T-helper 2 cell treated with Interferon-gamma antibody and Interleukin-4, amounts not matched to agents 5 μg/mL and 100 μg/mL, for 36 hours (primary cell): ENCODE measurements around the gene GGNBP2.

Experiments
- DNase-seq: peaks from one replicate; pipeline ENCODE4 v3.0.0; 2021; ENCODE audit warnings: low spot score
- H3K27ac Mint-ChIP-seq: one replicate; pipeline ENCODE4 v1.8.0; 2021; ENCODE audit warnings: mild to moderate bottlenecking, mixed read lengths
- H3K27me3 Mint-ChIP-seq: one replicate; pipeline ENCODE4 v1.8.0; 2021; ENCODE audit warnings: low read depth, mixed read lengths
- H3K36me3 Mint-ChIP-seq: one replicate; pipeline ENCODE4 v1.8.0; 2021; ENCODE audit warnings: low read depth, mixed read lengths
- H3K4me1 Mint-ChIP-seq: one replicate; pipeline ENCODE4 v1.8.0; 2021; ENCODE audit warnings: low read depth, mixed read lengths
- H3K4me3 Mint-ChIP-seq: one replicate; pipeline ENCODE4 v1.8.0; 2022; ENCODE audit warnings: mild to moderate bottlenecking, moderate library complexity, mixed read lengths
- H3K9me3 Mint-ChIP-seq: one replicate; pipeline ENCODE4 v1.8.0; 2021; ENCODE audit warnings: mixed read lengths

GGNBP2 gene

DNA sequence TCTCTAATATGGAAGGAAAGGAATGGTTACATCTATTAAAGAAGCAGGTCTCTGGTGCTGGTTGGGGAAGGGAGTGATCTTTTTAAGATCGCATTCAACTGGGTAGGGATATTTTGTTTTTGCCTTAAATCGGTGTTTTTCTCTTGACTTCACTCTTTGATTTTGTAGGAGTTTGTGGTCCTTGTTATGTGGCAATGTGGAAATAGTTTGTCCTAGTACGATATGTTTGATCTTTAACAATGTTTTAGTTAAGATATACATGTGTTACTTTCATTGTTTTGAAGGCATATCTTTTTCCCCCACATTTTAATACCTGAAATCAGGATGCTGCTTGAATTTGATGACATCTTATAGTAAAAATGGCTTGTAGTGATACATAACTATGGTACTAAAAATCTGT is 8.7 kb downstream of the GGNBP2 start:
- Mint-ChIP-seq H3K36me3 (peaks cover 49% of the 10 kb centered on the region), H3K27me3 (no peaks in the 10 kb centered on the region), H3K9me3 (no peaks in the 10 kb centered on the region), H3K4me3 (peak overlapping the region; percentile 33), H3K4me1 (peaks cover 39% of the 10 kb centered on the region), H3K27ac (no peak overlapping the region)
- DNase-seq: no peak

DNA sequence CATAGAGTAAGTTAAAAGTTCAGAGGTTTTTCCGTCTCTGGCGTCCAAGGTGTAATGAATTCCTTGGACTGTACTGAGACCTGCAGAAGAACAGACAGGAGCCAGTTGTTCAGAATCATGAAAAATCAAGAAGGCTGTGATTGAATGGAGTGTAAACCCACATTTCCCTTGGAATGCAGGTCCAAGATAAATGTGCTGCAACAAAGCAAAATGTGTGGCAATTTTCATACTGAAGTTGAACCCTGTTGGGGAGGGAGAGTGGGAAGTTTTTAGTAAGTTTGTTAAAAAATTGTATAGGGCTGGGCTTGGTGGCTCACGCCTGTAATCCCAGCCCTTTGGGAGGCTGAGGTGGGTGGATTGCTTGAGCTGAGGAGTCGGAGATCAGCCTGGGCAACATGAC is 21.4 kb downstream of the GGNBP2 start:
- peaks cover 52% of the 10 kb centered on the region for H3K36me3 Mint-ChIP-seq
- no peak overlapping the region for H3K27ac Mint-ChIP-seq
- H3K27me3 Mint-ChIP-seq: no peaks in the 10 kb centered on the region
- H3K4me3 Mint-ChIP-seq: no peak overlapping the region
- H3K4me1 Mint-ChIP-seq: peaks cover 2% of the 10 kb centered on the region
- DNase-seq: no peak
- H3K9me3 Mint-ChIP-seq: no peaks in the 10 kb centered on the region

DNA sequence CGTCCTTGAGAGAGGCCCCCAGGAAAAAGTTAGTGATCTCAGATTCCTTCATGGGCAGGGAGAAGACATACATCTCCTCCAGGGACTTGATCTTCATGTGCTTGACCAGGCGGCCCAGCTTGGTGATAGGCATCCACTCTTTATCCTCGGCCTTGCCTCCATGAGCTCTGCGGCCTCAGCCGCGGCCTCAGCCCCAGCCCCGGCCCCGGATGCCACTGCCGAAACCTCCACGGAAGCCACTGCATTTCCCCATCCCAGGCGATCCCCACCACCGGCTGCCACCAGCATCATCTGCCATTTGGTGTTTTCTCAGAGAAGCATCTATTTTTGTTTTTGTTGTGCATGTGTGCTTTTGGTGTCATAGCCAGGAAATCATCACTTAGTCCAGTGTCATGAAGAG is 30.3 kb downstream of the GGNBP2 start:
- no peak for DNase-seq
- Mint-ChIP-seq H3K4me1 (peaks cover 8% of the 10 kb centered on the region), H3K4me3 (no peak overlapping the region), H3K27me3 (no peaks in the 10 kb centered on the region), H3K9me3 (no peaks in the 10 kb centered on the region), H3K27ac (no peak overlapping the region), H3K36me3 (peaks cover 45% of the 10 kb centered on the region)

DNA sequence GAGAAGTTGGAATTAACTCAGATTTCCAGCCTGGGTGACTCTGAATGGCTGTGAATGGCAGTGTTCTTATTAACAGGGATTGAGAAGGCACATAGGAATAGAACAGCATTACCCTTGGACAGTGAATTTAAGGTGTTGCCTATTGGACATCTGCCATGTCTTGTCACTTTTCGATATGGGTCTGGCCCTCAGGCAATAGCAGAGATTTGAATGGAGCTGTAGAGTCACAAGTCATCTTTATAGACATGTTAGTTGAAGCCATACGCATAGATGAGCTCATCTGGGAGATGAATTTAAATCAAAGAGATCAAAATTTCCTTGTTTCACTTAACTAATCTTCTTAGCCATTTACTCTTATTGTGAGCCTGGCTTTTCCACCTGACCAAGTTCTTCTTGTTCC is 32.1 kb downstream of the GGNBP2 start:
- Mint-ChIP-seq H3K36me3 (peaks cover 55% of the 10 kb centered on the region), H3K4me1 (peaks cover 9% of the 10 kb centered on the region), H3K4me3 (no peak overlapping the region), H3K27ac (no peak overlapping the region), H3K27me3 (no peaks in the 10 kb centered on the region), H3K9me3 (no peaks in the 10 kb centered on the region)
- no peak for DNase-seq

DNA sequence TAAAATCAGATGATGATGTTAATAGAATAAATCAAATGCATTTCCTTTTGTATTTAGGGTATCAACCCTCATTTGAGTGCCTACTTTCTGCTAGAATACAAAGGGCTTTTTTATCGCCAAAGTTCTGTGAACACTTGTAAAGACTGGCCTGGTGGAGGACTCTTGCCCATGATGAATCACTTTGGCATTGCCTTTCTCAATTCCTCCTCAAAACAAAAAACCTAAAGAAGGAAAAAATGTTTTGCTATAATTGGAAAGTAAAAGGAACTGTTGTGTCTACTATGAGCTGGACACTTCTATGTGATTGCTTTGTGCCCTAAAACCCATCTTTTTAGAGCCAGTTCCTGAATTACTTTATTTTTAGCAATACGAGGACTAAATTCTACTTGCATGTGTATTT is 34.0 kb downstream of the GGNBP2 start:
- no peak overlapping the region for H3K4me3 Mint-ChIP-seq
- DNase-seq: no peak
- H3K4me1 Mint-ChIP-seq: peaks cover 7% of the 10 kb centered on the region
- H3K36me3 Mint-ChIP-seq: peaks cover 53% of the 10 kb centered on the region
- no peaks in the 10 kb centered on the region for H3K9me3 Mint-ChIP-seq
- H3K27ac Mint-ChIP-seq: no peak overlapping the region
- H3K27me3 Mint-ChIP-seq: no peaks in the 10 kb centered on the region

DNA sequence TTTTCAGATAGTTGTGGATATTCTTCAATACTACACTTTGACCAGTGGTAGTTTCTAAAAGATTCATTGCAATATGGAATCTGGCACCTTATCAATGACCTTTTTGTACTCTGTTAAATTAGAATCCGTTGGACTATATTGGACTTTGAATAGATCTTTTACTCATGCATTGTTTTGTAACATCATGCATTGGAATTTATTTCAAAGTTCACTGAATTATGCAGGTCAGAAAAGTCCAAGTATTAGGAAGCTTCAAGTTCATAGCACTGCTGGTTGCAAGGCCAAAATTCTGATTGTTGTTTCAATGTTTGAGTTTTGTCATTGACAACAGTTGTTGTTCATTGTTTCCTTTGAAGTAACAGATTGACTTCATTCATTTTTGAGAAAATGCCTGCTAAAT is 39.1 kb downstream of the GGNBP2 start:
- no peaks in the 10 kb centered on the region for H3K9me3 Mint-ChIP-seq
- no peaks in the 10 kb centered on the region for H3K27me3 Mint-ChIP-seq
- no peak for DNase-seq
- H3K4me1 Mint-ChIP-seq: peaks cover 2% of the 10 kb centered on the region
- H3K36me3 Mint-ChIP-seq: peaks cover 58% of the 10 kb centered on the region
- no peak overlapping the region for H3K27ac Mint-ChIP-seq
- no peak overlapping the region for H3K4me3 Mint-ChIP-seq

DNA sequence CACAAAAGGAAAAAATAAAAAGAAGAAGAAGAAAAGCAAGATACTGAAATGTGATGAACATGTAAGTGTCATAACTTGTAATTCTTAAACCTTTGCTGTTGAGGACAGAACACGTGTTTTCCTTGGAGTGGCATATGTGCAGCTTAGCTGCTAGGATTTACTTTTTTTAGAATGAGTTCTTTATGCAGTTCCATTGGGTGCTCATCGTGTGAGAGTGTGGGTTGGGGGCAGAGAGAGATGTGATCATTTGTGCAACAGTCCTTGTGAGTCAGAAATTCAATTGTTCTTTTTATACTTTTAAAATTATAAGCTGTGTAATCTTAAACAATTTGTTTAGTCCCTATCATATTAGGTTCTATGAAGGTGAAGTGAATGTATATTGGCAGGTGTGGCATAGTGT is 41.4 kb downstream of the GGNBP2 start:
- Mint-ChIP-seq H3K4me1 (peaks cover 10% of the 10 kb centered on the region), H3K4me3 (no peak overlapping the region), H3K27me3 (no peaks in the 10 kb centered on the region), H3K36me3 (peaks cover 49% of the 10 kb centered on the region), H3K9me3 (no peaks in the 10 kb centered on the region), H3K27ac (no peak overlapping the region)
- DNase-seq: no peak

DNA sequence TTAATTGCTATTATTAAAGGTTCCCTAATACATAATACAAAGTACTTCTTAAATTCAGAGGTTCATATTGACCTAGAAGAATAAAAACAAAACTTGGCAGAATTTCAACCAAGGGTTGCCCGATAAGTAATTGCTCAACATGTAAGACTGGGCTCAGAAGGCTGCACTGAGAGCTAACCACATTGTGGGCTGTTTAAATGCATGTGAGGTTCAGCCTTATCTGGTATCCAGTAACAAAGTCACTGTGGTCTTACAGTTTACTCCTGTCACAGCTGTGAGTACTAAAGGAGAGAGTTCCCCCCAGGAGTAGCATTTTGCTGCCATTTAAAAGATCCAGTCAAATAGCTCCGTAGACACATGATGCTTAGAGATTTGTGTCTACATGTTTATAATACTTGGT is 45.4 kb downstream of the GGNBP2 start:
- no peak for DNase-seq
- no peak overlapping the region for H3K4me3 Mint-ChIP-seq
- H3K36me3 Mint-ChIP-seq: peaks cover 37% of the 10 kb centered on the region
- peaks cover 21% of the 10 kb centered on the region for H3K4me1 Mint-ChIP-seq
- H3K27me3 Mint-ChIP-seq: no peaks in the 10 kb centered on the region
- no peak overlapping the region for H3K27ac Mint-ChIP-seq
- H3K9me3 Mint-ChIP-seq: no peaks in the 10 kb centered on the region

DNA sequence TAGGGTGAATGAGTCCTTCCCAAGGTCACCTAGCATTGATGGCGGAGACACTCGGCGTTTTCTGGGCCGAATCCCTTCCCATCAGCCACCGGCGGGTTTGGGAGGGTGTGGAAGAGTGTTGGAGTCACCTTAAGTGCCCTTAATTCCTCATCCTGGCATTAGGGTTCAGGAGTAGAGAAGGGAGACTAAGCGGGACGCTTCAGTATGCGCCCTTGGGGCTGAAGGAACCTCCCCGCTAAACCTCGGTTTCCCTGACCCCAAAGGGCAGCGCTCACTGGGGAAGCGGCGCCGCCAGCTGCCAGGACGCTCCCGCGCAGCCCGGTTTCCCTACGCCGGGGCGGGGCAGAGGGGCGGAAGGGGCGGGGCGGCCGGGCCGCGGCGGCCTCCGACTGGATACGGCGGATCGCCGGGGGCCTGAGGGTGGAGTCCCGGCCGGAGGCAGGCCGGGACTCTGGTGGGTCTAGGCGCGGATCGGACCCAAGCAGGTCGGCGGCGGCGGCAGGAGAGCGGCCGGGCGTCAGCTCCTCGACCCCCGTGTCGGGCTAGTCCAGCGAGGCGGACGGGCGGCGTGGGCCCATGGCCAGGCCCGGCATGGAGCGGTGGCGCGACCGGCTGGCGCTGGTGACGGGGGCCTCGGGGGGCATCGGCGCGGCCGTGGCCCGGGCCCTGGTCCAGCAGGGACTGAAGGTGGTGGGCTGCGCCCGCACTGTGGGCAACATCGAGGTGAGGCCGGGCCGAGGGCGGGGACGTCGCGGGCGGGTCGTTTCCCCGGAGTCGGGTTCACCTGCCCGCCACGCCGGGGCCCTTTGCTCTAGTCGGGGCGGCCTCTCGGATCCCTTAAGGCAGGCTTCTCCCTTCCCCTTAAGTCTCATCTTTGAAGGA is 47.0 kb downstream of the GGNBP2 start, which contains the start of gene DHRS11:
Gene DHRS11, plus strand, starts transcription at position 446 of the 882 bp plus-strand sequence. Its CDS starts 131 bp downstream, at position 577.
- Mint-ChIP-seq H3K27me3 (no peaks in the 10 kb centered on the region), H3K9me3 (no peaks in the 10 kb centered on the region), H3K4me1 (peaks cover 21% of the 10 kb centered on the region), H3K4me3 (peak within 1 kb of the TSS; percentile 80), H3K36me3 (peaks cover 31% of the 10 kb centered on the region), H3K27ac (peak within 1 kb of the TSS; percentile 39)
- DNase-seq: peak; percentile 80

DNA sequence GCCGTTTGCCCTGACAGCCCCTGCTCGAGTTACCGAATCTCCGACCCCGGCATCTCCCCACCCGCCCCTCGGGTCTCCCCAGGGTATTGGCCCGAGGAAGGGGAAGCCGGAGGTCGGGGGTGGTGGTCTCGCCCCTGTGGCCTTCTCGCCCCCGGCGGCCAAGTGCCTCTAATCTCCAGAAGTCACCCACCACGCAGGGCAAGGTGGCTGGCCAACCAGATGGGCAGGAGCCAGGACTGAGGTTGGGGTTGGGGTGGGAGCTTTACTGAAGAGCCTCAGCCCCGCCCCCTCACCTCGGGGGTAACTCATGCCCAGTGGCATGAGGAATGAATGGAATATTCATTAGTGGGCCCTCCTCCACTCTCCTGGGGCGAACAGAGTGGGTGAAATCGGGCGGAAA is 47.6 kb downstream of the GGNBP2 start:
- Mint-ChIP-seq H3K36me3 (peaks cover 26% of the 10 kb centered on the region), H3K4me1 (peaks cover 21% of the 10 kb centered on the region), H3K9me3 (no peaks in the 10 kb centered on the region), H3K4me3 (peak overlapping the region; percentile 33), H3K27me3 (no peaks in the 10 kb centered on the region), H3K27ac (no peak overlapping the region)
- DNase-seq: no peak

DNA sequence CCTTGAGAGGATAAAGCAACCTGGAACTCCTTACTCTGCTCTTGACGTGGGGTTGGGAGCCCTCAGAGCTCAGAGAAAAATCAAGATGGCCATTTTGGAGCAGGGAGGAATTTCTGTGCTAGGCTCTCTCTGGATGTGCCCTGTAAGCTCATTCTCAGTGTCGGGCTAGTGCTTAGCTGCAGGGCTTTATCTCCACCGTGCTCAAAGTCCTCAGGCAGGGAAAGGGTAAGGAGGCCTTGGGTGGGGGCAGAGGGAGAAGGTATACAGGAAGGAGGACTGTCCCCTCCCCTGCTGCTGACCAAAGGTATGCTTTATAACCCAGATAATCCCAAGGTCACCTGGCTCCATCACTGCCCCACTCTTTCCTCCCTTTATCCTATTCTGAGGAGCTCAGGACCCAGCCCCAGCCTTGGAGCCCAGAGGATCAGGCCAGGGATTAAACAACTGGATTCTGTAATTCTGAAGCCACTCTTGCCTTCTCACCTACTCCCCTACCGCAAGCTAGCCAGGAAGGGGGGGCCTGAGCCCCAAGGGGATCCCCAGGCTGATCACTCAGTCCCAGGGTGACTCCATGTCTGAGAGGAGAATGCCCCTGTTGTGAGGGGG is 48.1 kb downstream of the GGNBP2 start:
- peaks cover 22% of the 10 kb centered on the region for H3K36me3 Mint-ChIP-seq
- peak overlapping the region; percentile 33 for H3K4me3 Mint-ChIP-seq

DNA sequence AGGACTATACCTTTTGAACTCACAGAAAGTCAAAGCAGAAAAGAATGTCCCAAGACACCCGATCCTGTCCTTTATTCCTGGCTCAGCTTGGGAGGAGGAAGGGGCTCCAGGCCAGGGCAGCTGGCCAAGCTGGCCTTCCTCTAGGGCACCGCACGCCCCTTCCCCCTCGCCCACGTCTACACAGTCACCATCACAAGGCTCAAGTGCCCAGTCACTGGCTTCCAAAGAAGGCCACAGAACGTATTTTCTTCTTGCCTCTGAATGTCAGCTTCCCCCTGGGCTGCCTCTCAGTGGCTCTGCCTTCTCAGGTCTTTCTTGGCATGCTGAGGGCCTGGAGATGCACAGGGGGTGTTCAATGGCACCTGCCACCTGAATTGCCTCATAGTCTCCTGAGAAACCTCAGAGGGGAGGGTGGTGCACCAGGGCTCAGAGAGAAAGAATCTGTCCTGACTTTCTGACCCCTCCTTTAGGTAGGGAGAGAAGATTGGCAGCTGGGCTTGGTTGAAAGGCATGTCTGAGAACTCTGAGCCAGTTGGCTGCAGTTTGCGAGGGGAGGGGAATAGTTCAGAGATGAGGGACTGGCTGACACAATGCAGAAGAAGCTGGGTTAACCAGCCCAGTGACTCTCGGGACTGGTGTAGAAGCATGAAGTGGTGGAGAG is 49.1 kb downstream of the GGNBP2 start:
- H3K27ac Mint-ChIP-seq: no peak overlapping the region
- DNase-seq: no peak
- H3K36me3 Mint-ChIP-seq: peaks cover 17% of the 10 kb centered on the region
- no peaks in the 10 kb centered on the region for H3K27me3 Mint-ChIP-seq
- H3K4me3 Mint-ChIP-seq: peak overlapping the region; percentile 5
- H3K9me3 Mint-ChIP-seq: no peaks in the 10 kb centered on the region
- peaks cover 21% of the 10 kb centered on the region for H3K4me1 Mint-ChIP-seq

More for the DNA sequence above, 48.1 kb downstream of the GGNBP2 start:
- no peaks in the 10 kb centered on the region for H3K9me3 Mint-ChIP-seq
- H3K4me1 Mint-ChIP-seq: peaks cover 21% of the 10 kb centered on the region
- DNase-seq: no peak
- H3K27me3 Mint-ChIP-seq: no peaks in the 10 kb centered on the region
- no peak overlapping the region for H3K27ac Mint-ChIP-seq

DNA sequence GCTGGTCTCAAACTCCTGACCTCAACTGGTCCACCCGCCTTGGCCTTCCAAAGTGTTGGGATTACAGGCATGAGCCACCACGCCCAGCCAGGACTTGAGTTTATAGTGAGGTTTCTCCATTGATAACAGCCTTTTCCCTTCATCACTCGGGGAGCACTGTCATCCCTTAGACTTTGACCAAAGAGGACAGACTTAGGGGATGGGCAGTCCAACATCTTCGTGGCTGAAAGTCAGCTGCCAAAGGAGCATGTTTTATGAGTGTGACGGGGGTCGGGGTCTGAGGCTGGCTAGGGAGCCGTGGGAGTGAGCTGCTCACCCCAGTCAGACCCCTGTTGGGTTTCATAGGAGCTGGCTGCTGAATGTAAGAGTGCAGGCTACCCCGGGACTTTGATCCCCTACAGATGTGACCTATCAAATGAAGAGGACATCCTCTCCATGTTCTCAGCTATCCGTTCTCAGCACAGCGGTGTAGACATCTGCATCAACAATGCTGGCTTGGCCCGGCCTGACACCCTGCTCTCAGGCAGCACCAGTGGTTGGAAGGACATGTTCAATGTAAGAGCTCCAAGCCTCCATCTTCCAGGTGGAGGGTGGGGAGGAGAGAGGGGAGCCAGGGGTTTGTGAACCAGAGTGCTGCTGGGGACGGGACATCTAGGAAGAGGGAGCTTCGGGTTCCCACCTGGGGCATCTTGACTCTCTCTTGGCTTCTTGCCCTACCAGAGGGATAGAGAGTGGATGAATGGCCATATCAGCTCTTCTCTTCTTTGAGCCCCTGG is 50.1 kb downstream of the GGNBP2 start:
- peaks cover 10% of the 10 kb centered on the region for H3K36me3 Mint-ChIP-seq
- H3K4me3 Mint-ChIP-seq: no peak overlapping the region
- H3K27ac Mint-ChIP-seq: no peak overlapping the region
- H3K9me3 Mint-ChIP-seq: no peaks in the 10 kb centered on the region
- no peak for DNase-seq
- H3K27me3 Mint-ChIP-seq: no peaks in the 10 kb centered on the region
- peaks cover 18% of the 10 kb centered on the region for H3K4me1 Mint-ChIP-seq
